ENCODE results near the gene LRP3.

Gene LRP3, protein sequence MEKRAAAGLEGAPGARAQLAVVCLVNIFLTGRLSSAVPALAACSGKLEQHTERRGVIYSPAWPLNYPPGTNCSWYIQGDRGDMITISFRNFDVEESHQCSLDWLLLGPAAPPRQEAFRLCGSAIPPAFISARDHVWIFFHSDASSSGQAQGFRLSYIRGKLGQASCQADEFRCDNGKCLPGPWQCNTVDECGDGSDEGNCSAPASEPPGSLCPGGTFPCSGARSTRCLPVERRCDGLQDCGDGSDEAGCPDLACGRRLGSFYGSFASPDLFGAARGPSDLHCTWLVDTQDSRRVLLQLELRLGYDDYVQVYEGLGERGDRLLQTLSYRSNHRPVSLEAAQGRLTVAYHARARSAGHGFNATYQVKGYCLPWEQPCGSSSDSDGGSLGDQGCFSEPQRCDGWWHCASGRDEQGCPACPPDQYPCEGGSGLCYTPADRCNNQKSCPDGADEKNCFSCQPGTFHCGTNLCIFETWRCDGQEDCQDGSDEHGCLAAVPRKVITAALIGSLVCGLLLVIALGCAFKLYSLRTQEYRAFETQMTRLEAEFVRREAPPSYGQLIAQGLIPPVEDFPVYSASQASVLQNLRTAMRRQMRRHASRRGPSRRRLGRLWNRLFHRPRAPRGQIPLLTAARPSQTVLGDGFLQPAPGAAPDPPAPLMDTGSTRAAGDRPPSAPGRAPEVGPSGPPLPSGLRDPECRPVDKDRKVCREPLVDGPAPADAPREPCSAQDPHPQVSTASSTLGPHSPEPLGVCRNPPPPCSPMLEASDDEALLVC
- long read RNA-seq, transcript LRP3-203 (3 exons, 3,278 nt): major isoform, 13 of 21 reads
- long read RNA-seq, partial matches to known transcripts: 1 of 21 reads
- long read RNA-seq, other reads (novel, unspliced or antisense): 6 of 21 reads

- Histone ChIP-seq H3K27me3 (ENCODE audit: insufficient read depth, poor library complexity, severe bottlenecking) (no peaks in the 10 kb centered on the region), H3K27ac (replicated peaks) (peak within 1 kb of the TSS; percentile 98), H3K4me3 (replicated peaks; ENCODE audit: insufficient read depth, low read length) (peak within 1 kb of the TSS; percentile 78)
- peak in 1 of 2 experiments; percentile 48 for DNase-seq (ENCODE audit: low read depth in 1 of 2, low spot score in 1 of 2)
- TF ChIP-seq REST (IDR thresholded peaks at IDR 0.05; ENCODE audit: insufficient replicate concordance, low read depth): peak; percentile 53
- TF ChIP-seq POLR2AphosphoS5 (IDR thresholded peaks at IDR 0.05; ENCODE audit: low read depth): no peak
- no peak for TF ChIP-seq CTCF (IDR thresholded peaks at IDR 0.05; ENCODE audit: insufficient read depth, low read length)
- no peak for TF ChIP-seq GABPA (IDR thresholded peaks at IDR 0.05; ENCODE audit: low read depth)
- no peak for TF ChIP-seq SPI1 (IDR thresholded peaks at IDR 0.05; ENCODE audit: borderline replicate concordance, low read depth)
These were observed at the start of gene LRP3 for GRCh38 chr19:33193865-33194362. LRP3 (plus strand) TSS chr19:33194330; CDS start chr19:33194786, 456 bp downstream.

GRCh38 chr19:33146209-33146608 is 47.9 kb upstream of the LRP3 start:
- no peak for DNase-seq (ENCODE audit: low read depth in 1 of 2, low spot score in 1 of 2)
- Histone ChIP-seq H3K4me3 (replicated peaks; ENCODE audit: insufficient read depth, low read length) (no peak overlapping the region), H3K27me3 (ENCODE audit: insufficient read depth, poor library complexity, severe bottlenecking) (no peaks in the 10 kb centered on the region), H3K27ac (replicated peaks) (no peak overlapping the region)
- TF ChIP-seq SPI1 (IDR thresholded peaks at IDR 0.05; ENCODE audit: borderline replicate concordance, low read depth): no peak
- TF ChIP-seq POLR2AphosphoS5 (IDR thresholded peaks at IDR 0.05; ENCODE audit: low read depth): no peak
- TF ChIP-seq CTCF (IDR thresholded peaks at IDR 0.05; ENCODE audit: insufficient read depth, low read length): no peak
- no peak for TF ChIP-seq REST (IDR thresholded peaks at IDR 0.05; ENCODE audit: insufficient replicate concordance, low read depth)
- TF ChIP-seq GABPA (IDR thresholded peaks at IDR 0.05; ENCODE audit: low read depth): no peak

DNA sequence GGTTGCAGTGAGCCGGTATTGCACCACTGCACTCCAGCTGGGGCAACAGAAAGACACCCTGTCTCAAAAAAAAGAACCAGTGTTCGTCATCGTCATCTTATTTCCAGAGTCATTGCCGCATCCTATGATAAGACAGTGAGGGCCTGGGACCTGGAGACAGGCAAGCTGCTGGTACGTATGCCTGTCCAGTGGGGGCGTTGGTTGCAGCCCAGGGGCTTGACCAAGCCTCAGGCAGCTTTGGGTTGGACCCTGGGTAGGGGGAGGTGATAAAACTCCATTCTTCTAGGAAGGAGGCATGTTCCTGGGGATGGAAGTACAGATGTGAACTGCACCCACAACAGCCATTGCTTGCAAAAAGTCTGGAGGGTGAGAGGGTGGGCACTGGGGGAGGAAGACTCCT is 46.6 kb upstream of the LRP3 start:
- H3K27ac ChIP-seq (replicated peaks): no peak overlapping the region
- no peaks in the 10 kb centered on the region for H3K27me3 ChIP-seq (ENCODE audit: insufficient read depth, poor library complexity, severe bottlenecking)
- no peak for DNase-seq (ENCODE audit: low read depth in 1 of 2, low spot score in 1 of 2)
- no peak overlapping the region for H3K4me3 ChIP-seq (replicated peaks; ENCODE audit: insufficient read depth, low read length)
- no peak for TF ChIP-seq REST (IDR thresholded peaks at IDR 0.05; ENCODE audit: insufficient replicate concordance, low read depth)
- TF ChIP-seq GABPA (IDR thresholded peaks at IDR 0.05; ENCODE audit: low read depth): no peak
- TF ChIP-seq SPI1 (IDR thresholded peaks at IDR 0.05; ENCODE audit: borderline replicate concordance, low read depth): no peak
- no peak for TF ChIP-seq POLR2AphosphoS5 (IDR thresholded peaks at IDR 0.05; ENCODE audit: low read depth)
- no peak for TF ChIP-seq CTCF (IDR thresholded peaks at IDR 0.05; ENCODE audit: insufficient read depth, low read length)

Data from HL-60 (cell line).